KG1 (cell line): ENCODE results near the gene MAD1L1.
"Not testable (repeated sequence)": the region's sequence is repeated elsewhere in the genome, so short reads cannot be mapped to it uniquely, and the experiment has no call there.

Experiments used
- DNase-seq: peaks from one replicate; lab custom pipeline; 2025; lab: John Stamatoyannopoulos, UW

The MAD1L1 gene

GRCh38 chr7:1999278-1999984, 233.3 kb downstream of the MAD1L1 start:
- DNase-seq: no peak

GRCh38 chr7:1998146-1998545, 234.6 kb downstream of the MAD1L1 start:
- no peak for DNase-seq

- DNase-seq: no peak
These were observed 235.1 kb downstream of the MAD1L1 start for GRCh38 chr7:1997537-1998076.

GRCh38 chr7:1996816-1997215, 235.9 kb downstream of the MAD1L1 start:
- DNase-seq: no peak

- not testable (repeated sequence) for DNase-seq
These were observed 236.8 kb downstream of the MAD1L1 start for GRCh38 chr7:1995911-1996420.

- DNase-seq: no peak
These were observed 237.3 kb downstream of the MAD1L1 start for GRCh38 chr7:1995426-1995825.

- no peak for DNase-seq
These were observed 237.8 kb downstream of the MAD1L1 start for GRCh38 chr7:1994931-1995330.

- DNase-seq: no peak
These were observed 238.7 kb downstream of the MAD1L1 start for GRCh38 chr7:1993776-1994740.

GRCh38 chr7:1993031-1993695, 239.6 kb downstream of the MAD1L1 start:
- no peak for DNase-seq

- DNase-seq: no peak
These were observed 240.2 kb downstream of the MAD1L1 start for GRCh38 chr7:1992554-1992953.

- DNase-seq: no peak
These were observed 242.6 kb downstream of the MAD1L1 start for GRCh38 chr7:1990001-1990670.

GRCh38 chr7:1989049-1989860, 243.5 kb downstream of the MAD1L1 start:
- DNase-seq: no peak

GRCh38 chr7:1988533-1988930, 244.2 kb downstream of the MAD1L1 start:
- no peak for DNase-seq

- DNase-seq: no peak
These were observed 244.9 kb downstream of the MAD1L1 start for GRCh38 chr7:1987591-1988532.

GRCh38 chr7:1987084-1987535, 245.6 kb downstream of the MAD1L1 start:
- no peak for DNase-seq

- DNase-seq: no peak
These were observed 246.2 kb downstream of the MAD1L1 start for GRCh38 chr7:1986366-1987083.

GRCh38 chr7:1985936-1986335, 246.8 kb downstream of the MAD1L1 start:
- DNase-seq: no peak

- no peak for DNase-seq
These were observed 247.7 kb downstream of the MAD1L1 start for GRCh38 chr7:1985042-1985441.

GRCh38 chr7:1981878-1982230, 250.9 kb downstream of the MAD1L1 start:
- no peak for DNase-seq
